ENCODE data around the gene TP53I11.

TP53I11 gene

GRCh38 chr11:44936525-44936924, 14.2 kb downstream of the TP53I11 start:
- no peak overlapping the region for H2BK5ac ChIP-seq (ENCODE audit: low read length)
- H2AFZ ChIP-seq (ENCODE audit: low read length), result no peak overlapping the region
- H3K4me3 ChIP-seq (ENCODE audit: low read length in 2 of 2), result no peak overlapping the region
- peak; percentile 88 for DNase-seq (ENCODE audit: low spot score)
- no peak overlapping the region for H2BK120ac ChIP-seq (ENCODE audit: low read depth, low read length)
- H3K9me3 ChIP-seq (replicated peaks in 1 of 2; ENCODE audit: control insufficient read depth in 2 of 2, insufficient read depth in 1 of 2, low read depth in 1 of 2, low read length in 2 of 2), result no peaks in the 10 kb centered on the region
- H3K14ac ChIP-seq (ENCODE audit: low read length), result no peak overlapping the region
- no peaks in the 10 kb centered on the region for H3K27me3 ChIP-seq (ENCODE audit: control insufficient read depth in 3 of 3, insufficient read depth in 3 of 3, low read depth in 1 of 3, low read length in 3 of 3)
- H2AK5ac ChIP-seq (ENCODE audit: low read depth, low read length), result peak overlapping the region; percentile 72
- no peak overlapping the region for H3K4ac ChIP-seq (ENCODE audit: low read length)
- H3K9ac ChIP-seq (ENCODE audit: low read depth, low read length, poor library complexity), result no peak overlapping the region
- no peak overlapping the region for H2BK12ac ChIP-seq (ENCODE audit: low read length)
- no peak overlapping the region for H2BK15ac ChIP-seq (ENCODE audit: low read length)
- peaks cover 0 to 3% of the 10 kb centered on the region in 2 donors for H3K4me1 ChIP-seq (ENCODE audit: control insufficient read depth in 2 of 2, insufficient read depth in 1 of 2, low read depth in 1 of 2, low read length in 2 of 2)
- peaks cover 0 to 18% of the 10 kb centered on the region in 2 donors for H3K36me3 ChIP-seq (replicated peaks in 1 of 2; ENCODE audit: control insufficient read depth in 2 of 2, insufficient read depth in 2 of 2, low read length in 2 of 2)
- no peak overlapping the region for H4K91ac ChIP-seq (ENCODE audit: low read depth, low read length, poor library complexity)
- peaks cover 8% of the 10 kb centered on the region for H3K79me1 ChIP-seq (ENCODE audit: low read depth, low read length)
- no peak overlapping the region for H3K27ac ChIP-seq (replicated peaks; ENCODE audit: low read length)
- H4K8ac ChIP-seq (ENCODE audit: low read depth, low read length), result no peak overlapping the region
- no peak overlapping the region for H3K4me2 ChIP-seq (ENCODE audit: insufficient read depth, low read length, poor library complexity, severe bottlenecking)
- WGBS, 2 donors (ENCODE audit: extremely low coverage in 2 of 2, insufficient read length in 2 of 2, insufficient replicate concordance in 1 of 2), result no CpG with 5 or more reads among the region's 20 CpGs
- no peak overlapping the region for H3K23ac ChIP-seq (ENCODE audit: low read depth, low read length, poor library complexity)
- H3K18ac ChIP-seq (ENCODE audit: low read length), result peak overlapping the region; percentile 61

GRCh38 chr11:44934735-44935250, 15.9 kb downstream of the TP53I11 start:
- DNase-seq (ENCODE audit: low spot score), result no peak
- peaks cover 0 to 6% of the 10 kb centered on the region in 2 donors for H3K4me1 ChIP-seq (ENCODE audit: control insufficient read depth in 2 of 2, insufficient read depth in 1 of 2, low read depth in 1 of 2, low read length in 2 of 2)
- no peak overlapping the region for H2BK12ac ChIP-seq (ENCODE audit: low read length)
- H3K79me1 ChIP-seq (ENCODE audit: low read depth, low read length), result peaks cover 8% of the 10 kb centered on the region
- H3K9me3 ChIP-seq (replicated peaks in 1 of 2; ENCODE audit: control insufficient read depth in 2 of 2, insufficient read depth in 1 of 2, low read depth in 1 of 2, low read length in 2 of 2), result peaks cover 0 to 2% of the 10 kb centered on the region in 2 donors
- no peak overlapping the region for H3K27ac ChIP-seq (replicated peaks; ENCODE audit: low read length)
- H2BK15ac ChIP-seq (ENCODE audit: low read length), result no peak overlapping the region
- H3K14ac ChIP-seq (ENCODE audit: low read length), result no peak overlapping the region
- no peak overlapping the region for H3K4me3 ChIP-seq (ENCODE audit: low read length in 2 of 2)
- H3K23ac ChIP-seq (ENCODE audit: low read depth, low read length, poor library complexity), result no peak overlapping the region
- H4K8ac ChIP-seq (ENCODE audit: low read depth, low read length), result no peak overlapping the region
- no peak overlapping the region for H2AFZ ChIP-seq (ENCODE audit: low read length)
- H3K36me3 ChIP-seq (replicated peaks in 1 of 2; ENCODE audit: control insufficient read depth in 2 of 2, insufficient read depth in 2 of 2, low read length in 2 of 2), result peaks cover 13 to 19% of the 10 kb centered on the region in 2 donors
- no peak overlapping the region for H3K9ac ChIP-seq (ENCODE audit: low read depth, low read length, poor library complexity)
- H3K18ac ChIP-seq (ENCODE audit: low read length), result no peak overlapping the region
- no peak overlapping the region for H3K4me2 ChIP-seq (ENCODE audit: insufficient read depth, low read length, poor library complexity, severe bottlenecking)
- H3K4ac ChIP-seq (ENCODE audit: low read length), result no peak overlapping the region
- no CpG with 5 or more reads among the region's 13 CpGs for WGBS, 2 donors (ENCODE audit: extremely low coverage in 2 of 2, insufficient read length in 2 of 2, insufficient replicate concordance in 1 of 2)
- H2BK120ac ChIP-seq (ENCODE audit: low read depth, low read length), result no peak overlapping the region
- no peak overlapping the region for H2BK5ac ChIP-seq (ENCODE audit: low read length)
- no peak overlapping the region for H4K91ac ChIP-seq (ENCODE audit: low read depth, low read length, poor library complexity)
- no peak overlapping the region for H2AK5ac ChIP-seq (ENCODE audit: low read depth, low read length)
- H3K27me3 ChIP-seq (ENCODE audit: control insufficient read depth in 3 of 3, insufficient read depth in 3 of 3, low read depth in 1 of 3, low read length in 3 of 3), result no peaks in the 10 kb centered on the region

- no peak overlapping the region for H2BK5ac ChIP-seq (ENCODE audit: low read length)
- no peak overlapping the region for H3K9ac ChIP-seq (ENCODE audit: low read depth, low read length, poor library complexity)
- H4K8ac ChIP-seq (ENCODE audit: low read depth, low read length), result no peak overlapping the region
- no peak overlapping the region for H2BK15ac ChIP-seq (ENCODE audit: low read length)
- H3K23ac ChIP-seq (ENCODE audit: low read depth, low read length, poor library complexity), result peak overlapping the region; percentile 9
- H3K27ac ChIP-seq (replicated peaks; ENCODE audit: low read length), result no peak overlapping the region
- H3K18ac ChIP-seq (ENCODE audit: low read length), result peak overlapping the region; percentile 21
- H4K91ac ChIP-seq (ENCODE audit: low read depth, low read length, poor library complexity), result peak overlapping the region; percentile 62
- H2AK5ac ChIP-seq (ENCODE audit: low read depth, low read length), result peak overlapping the region; percentile 11
- H3K27me3 ChIP-seq (ENCODE audit: control insufficient read depth in 3 of 3, insufficient read depth in 3 of 3, low read depth in 1 of 3, low read length in 3 of 3), result no peaks in the 10 kb centered on the region
- no peak overlapping the region for H3K4me2 ChIP-seq (ENCODE audit: insufficient read depth, low read length, poor library complexity, severe bottlenecking)
- H3K4me1 ChIP-seq (ENCODE audit: control insufficient read depth in 2 of 2, insufficient read depth in 1 of 2, low read depth in 1 of 2, low read length in 2 of 2), result peaks cover 0 to 10% of the 10 kb centered on the region in 2 donors
- H2BK120ac ChIP-seq (ENCODE audit: low read depth, low read length), result no peak overlapping the region
- peaks cover 0 to 2% of the 10 kb centered on the region in 2 donors for H3K9me3 ChIP-seq (replicated peaks in 1 of 2; ENCODE audit: control insufficient read depth in 2 of 2, insufficient read depth in 1 of 2, low read depth in 1 of 2, low read length in 2 of 2)
- H3K14ac ChIP-seq (ENCODE audit: low read length), result peak overlapping the region; percentile 33
- no peak overlapping the region for H2BK12ac ChIP-seq (ENCODE audit: low read length)
- H3K4ac ChIP-seq (ENCODE audit: low read length), result no peak overlapping the region
- H3K36me3 ChIP-seq (replicated peaks in 1 of 2; ENCODE audit: control insufficient read depth in 2 of 2, insufficient read depth in 2 of 2, low read length in 2 of 2), result peaks cover 18 to 23% of the 10 kb centered on the region in 2 donors
- H3K79me1 ChIP-seq (ENCODE audit: low read depth, low read length), result peaks cover 8% of the 10 kb centered on the region
- DNase-seq (ENCODE audit: low spot score), result no peak
- WGBS, 2 donors (ENCODE audit: extremely low coverage in 2 of 2, insufficient read length in 2 of 2, insufficient replicate concordance in 1 of 2), result no CpG with 5 or more reads among the region's 2 CpGs
- no peak overlapping the region for H2AFZ ChIP-seq (ENCODE audit: low read length)
- H3K4me3 ChIP-seq (ENCODE audit: low read length in 2 of 2), result peak overlapping the region in 1 of 2 donors; percentile 23
Measured at GRCh38 chr11:44934110-44934509, 16.6 kb downstream of the TP53I11 start.

- Histone ChIP-seq H2BK120ac (ENCODE audit: low read depth, low read length) (no peak overlapping the region), H3K9ac (ENCODE audit: low read depth, low read length, poor library complexity) (no peak overlapping the region), H2BK5ac (ENCODE audit: low read length) (no peak overlapping the region), H3K79me1 (ENCODE audit: low read depth, low read length) (peaks cover 2% of the 10 kb centered on the region), H3K27ac (replicated peaks; ENCODE audit: low read length) (peak overlapping the region; percentile 35), H3K14ac (ENCODE audit: low read length) (no peak overlapping the region), H2AFZ (ENCODE audit: low read length) (no peak overlapping the region), H3K4me3 (ENCODE audit: low read length in 2 of 2) (no peak overlapping the region), H2BK15ac (ENCODE audit: low read length) (no peak overlapping the region), H3K4me2 (ENCODE audit: insufficient read depth, low read length, poor library complexity, severe bottlenecking) (no peak overlapping the region), H3K23ac (ENCODE audit: low read depth, low read length, poor library complexity) (no peak overlapping the region), H3K27me3 (ENCODE audit: control insufficient read depth in 3 of 3, insufficient read depth in 3 of 3, low read depth in 1 of 3, low read length in 3 of 3) (no peaks in the 10 kb centered on the region), H3K18ac (ENCODE audit: low read length) (peak overlapping the region; percentile 11), H2BK12ac (ENCODE audit: low read length) (no peak overlapping the region), H2AK5ac (ENCODE audit: low read depth, low read length) (no peak overlapping the region), H3K9me3 (replicated peaks in 1 of 2; ENCODE audit: control insufficient read depth in 2 of 2, insufficient read depth in 1 of 2, low read depth in 1 of 2, low read length in 2 of 2) (peaks cover 0 to 2% of the 10 kb centered on the region in 2 donors), H3K4me1 (ENCODE audit: control insufficient read depth in 2 of 2, insufficient read depth in 1 of 2, low read depth in 1 of 2, low read length in 2 of 2) (peaks cover 0 to 18% of the 10 kb centered on the region in 2 donors), H3K4ac (ENCODE audit: low read length) (no peak overlapping the region), H4K8ac (ENCODE audit: low read depth, low read length) (no peak overlapping the region), H4K91ac (ENCODE audit: low read depth, low read length, poor library complexity) (no peak overlapping the region), H3K36me3 (replicated peaks in 1 of 2; ENCODE audit: control insufficient read depth in 2 of 2, insufficient read depth in 2 of 2, low read length in 2 of 2) (peaks cover 25 to 30% of the 10 kb centered on the region in 2 donors)
- no peak for DNase-seq (ENCODE audit: low spot score)
- WGBS, 2 donors (ENCODE audit: extremely low coverage in 2 of 2, insufficient read length in 2 of 2, insufficient replicate concordance in 1 of 2), result no CpG with 5 or more reads among the region's 3 CpGs
Measured at GRCh38 chr11:44931466-44931865, 19.2 kb downstream of the TP53I11 start.
